GM21381 (cell line): ENCODE measurements around the gene RER1.
A peak's percentile ranks its signal among the peaks of the same experiment; 100 is the strongest.

ENCODE experiments used
- ATAC-seq: cut with Tn5 transposase; IDR thresholded peaks from one replicate; pipeline ENCODE4 v1.9.1; 2021; ENCODE audit warnings: mild to moderate bottlenecking, moderate library complexity; ENCODE audit not compliant: unreplicated experiment

Gene RER1

GRCh38 chr1:2388004-2388913 lies 3.4 kb upstream of the RER1 start:
- ATAC-seq: no peak

DNA sequence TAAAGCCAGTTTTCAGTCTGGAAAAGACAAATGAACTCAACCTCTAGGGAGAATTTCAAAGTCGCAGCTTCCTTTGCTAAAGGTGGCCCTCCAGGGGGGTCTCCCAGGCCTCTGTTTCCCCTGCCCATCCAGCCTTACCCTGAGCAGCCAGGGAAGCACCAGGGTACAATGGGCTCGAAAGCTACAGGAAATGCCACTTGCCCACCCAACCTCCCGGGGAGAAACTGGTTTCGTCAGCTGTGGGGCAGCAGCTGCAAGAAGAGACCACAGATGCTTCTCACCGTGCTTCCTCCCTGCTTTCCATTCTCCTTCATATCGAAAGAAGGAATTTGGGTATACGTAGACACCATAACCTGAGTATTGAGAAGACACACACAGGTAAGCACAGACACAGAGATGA lies 2.0 kb upstream of the RER1 start:
- ATAC-seq: no peak

DNA sequence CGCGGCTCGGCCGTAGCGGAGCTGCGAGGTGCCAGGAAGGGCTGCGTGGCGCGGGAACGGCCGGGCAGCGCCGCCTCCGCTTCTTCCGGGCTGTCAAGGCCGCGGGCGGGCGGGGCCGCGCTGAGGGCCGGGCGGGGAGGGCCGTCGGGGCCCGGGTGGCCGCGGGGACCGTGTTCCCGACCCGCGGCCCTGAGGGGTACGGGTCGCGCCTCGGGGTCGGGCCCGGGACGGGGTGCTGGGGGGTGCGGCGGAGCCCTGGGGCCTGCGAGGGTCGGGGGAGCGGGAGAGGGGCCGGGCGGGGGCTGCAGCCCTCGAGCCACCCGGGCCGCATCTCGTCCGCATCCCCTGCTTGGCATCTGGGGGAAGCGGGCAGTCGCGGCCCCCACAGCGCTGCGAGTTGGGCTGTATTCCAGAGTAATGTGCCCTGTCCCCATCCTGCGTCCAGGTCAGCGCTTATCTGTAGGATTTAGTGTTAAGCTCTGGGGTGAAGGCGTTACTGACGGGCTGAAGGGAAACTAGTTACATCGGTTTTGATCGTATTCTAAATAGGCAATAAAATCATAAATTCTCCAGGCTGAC lies 379 bp downstream of the RER1 start:
- peak; percentile 18 for ATAC-seq

GRCh38 chr1:2392686-2393085 lies 1.0 kb downstream of the RER1 start:
- no peak for ATAC-seq

GRCh38 chr1:2393471-2393877 lies 1.8 kb downstream of the RER1 start:
- ATAC-seq: no peak

- no peak for ATAC-seq
Measured at GRCh38 chr1:2394220-2394619, 2.6 kb downstream of the RER1 start.

DNA sequence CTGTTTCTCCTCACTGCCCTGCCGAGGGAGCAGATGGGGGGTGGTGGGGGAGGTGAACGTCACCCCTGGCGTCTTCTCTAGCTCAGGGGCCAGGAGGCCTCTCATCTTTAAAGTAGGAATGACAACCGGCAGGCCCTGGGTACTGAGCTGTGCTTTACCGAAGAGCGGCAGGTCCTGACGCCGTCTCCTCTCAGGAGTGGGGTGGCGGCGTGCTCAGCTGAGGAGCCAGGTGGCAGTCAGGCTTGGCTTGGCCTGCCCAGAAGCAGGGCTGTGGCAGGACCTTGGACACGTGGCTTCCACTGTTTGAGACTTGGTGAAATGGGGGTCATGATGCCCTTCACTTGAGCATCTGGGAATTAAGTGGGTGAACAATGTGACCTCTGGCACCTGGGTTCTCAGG lies 3.1 kb downstream of the RER1 start:
- no peak for ATAC-seq

GRCh38 chr1:2395245-2395644 lies 3.6 kb downstream of the RER1 start:
- no peak for ATAC-seq

GRCh38 chr1:2396059-2396458 lies 4.4 kb downstream of the RER1 start:
- ATAC-seq: no peak

DNA sequence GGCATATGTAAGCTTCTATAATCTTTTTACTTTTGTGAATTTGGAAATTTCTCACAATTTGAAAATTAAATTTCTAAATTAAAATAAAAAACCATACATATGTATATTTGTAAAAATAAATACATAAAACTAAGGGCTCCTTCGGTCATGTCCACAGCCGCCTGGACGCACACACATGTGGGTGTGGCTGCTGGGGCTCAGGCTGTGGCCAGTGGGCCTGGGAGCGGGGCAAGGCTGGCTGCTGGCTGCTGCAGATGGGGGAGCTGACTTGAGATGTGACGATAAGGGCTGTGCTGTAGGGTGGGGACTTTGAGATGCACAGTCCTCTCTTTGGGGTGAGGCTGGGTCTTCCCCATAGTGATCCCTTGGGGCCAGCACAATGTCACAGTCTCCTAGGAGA lies 4.8 kb downstream of the RER1 start:
- no peak for ATAC-seq

GRCh38 chr1:2397007-2397679 lies 5.5 kb downstream of the RER1 start:
- no peak for ATAC-seq

DNA sequence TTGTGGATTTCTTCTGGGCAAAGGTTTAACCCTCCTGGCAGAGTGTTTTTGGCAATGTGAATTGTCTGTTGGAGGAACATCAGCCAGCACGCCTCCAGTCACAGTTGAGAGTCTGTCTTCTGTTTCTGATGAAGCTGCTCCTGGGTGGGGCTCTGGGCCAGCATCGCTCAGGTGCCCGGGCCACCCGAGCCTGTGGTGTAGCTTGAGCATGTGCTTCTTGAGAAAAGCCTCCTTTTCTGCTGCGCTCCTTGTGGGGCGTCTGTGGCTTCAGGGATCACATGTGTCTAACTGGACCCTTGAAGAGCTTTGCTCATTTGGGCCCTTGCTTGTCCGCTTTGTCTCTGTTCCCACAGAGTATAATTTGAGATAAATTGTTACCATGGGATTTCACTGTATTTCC lies 7.2 kb downstream of the RER1 start:
- no peak for ATAC-seq

GRCh38 chr1:2399890-2400575 lies 8.4 kb downstream of the RER1 start:
- ATAC-seq: no peak

DNA sequence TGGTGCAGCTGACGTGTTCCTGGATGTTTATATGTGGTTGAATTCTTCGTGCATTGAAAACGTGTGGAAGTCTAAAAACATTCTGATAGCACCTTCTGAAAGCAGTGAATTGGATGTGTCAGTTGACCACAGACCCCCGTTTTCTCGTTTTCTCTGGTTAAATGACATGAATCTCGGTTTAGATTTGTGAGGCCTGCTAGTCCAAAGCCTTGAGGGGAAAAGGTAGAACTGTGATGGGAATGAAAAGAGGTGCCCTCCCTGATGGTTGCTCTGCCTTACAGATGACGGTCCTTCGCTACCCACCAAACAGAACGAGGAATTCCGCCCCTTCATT lies 8.9 kb downstream of the RER1 start:
- no peak for ATAC-seq

DNA sequence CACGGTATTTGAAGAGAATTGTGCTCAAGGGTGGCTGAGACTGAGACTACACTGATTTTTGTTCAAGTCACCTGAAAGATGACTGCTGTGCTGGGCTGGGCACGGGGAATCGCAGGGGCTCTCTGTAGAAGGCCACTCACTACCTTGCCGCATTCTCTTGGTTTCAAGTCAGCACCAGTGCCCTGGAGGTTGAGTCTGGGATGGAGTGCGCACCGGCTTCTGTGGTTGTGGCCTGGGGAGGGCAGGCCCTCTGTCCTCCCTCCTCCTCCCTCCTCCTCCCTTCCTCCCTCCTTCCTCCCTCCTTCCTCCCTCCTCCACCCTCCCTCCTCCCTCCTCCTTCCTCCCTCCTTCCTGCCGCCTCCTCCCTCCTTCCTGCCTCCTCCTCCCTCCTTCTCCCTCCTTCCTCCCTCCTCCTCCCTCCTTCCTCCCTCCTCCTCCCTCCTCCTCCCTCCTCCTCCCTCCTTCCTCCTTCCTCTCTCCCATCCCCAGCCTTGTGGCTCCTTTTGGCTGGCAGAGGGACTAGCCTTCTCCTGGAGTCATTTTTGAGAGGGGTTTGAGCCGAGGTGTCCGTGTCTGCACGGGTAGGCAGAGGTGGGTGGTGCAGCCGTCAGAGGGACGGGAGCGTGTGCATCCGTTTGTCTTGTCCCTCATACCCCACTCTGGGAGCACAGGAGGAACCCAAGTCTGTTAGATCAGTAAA lies 9.5 kb downstream of the RER1 start:
- ATAC-seq: no peak

DNA sequence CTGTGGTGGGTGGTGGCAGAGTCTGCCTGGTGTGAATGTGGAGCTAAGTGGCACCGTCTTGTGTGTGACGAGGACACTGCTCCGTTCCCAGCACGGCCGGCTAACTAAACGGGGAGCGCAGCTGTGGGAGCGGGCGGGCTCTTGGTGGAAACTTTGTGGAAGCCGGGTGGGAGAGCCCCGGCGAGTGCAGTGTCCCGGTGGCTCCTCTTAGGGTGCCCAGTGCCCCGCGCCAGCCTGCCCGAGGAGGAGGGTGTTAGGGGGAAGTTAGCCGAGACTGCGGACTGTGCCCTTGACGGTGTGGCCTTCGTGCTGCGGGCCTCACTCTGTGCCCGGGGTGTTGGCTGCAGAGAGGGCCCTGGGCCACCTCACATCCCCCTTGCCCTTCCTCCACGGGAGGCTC lies 10.8 kb downstream of the RER1 start:
- no peak for ATAC-seq

GRCh38 chr1:2403273-2403672 lies 11.6 kb downstream of the RER1 start:
- no peak for ATAC-seq

GRCh38 chr1:2404142-2404889 lies 12.7 kb downstream of the RER1 start:
- no peak for ATAC-seq

- ATAC-seq: no peak
Measured at GRCh38 chr1:2404890-2405511, 13.4 kb downstream of the RER1 start.
